Measurements from ENCODE around the gene MDFI. TPM values are rescaled to one million over a fixed set of nuclear protein-coding genes. Genes with fewer than 3 reads are reported as not detected.

MDFI gene
- total and polyA plus RNA-seq, 9 of the 15 experiments (the other 6 are each of a cell fraction or from before 2014, with no cell fraction given), result not detected

DNA sequence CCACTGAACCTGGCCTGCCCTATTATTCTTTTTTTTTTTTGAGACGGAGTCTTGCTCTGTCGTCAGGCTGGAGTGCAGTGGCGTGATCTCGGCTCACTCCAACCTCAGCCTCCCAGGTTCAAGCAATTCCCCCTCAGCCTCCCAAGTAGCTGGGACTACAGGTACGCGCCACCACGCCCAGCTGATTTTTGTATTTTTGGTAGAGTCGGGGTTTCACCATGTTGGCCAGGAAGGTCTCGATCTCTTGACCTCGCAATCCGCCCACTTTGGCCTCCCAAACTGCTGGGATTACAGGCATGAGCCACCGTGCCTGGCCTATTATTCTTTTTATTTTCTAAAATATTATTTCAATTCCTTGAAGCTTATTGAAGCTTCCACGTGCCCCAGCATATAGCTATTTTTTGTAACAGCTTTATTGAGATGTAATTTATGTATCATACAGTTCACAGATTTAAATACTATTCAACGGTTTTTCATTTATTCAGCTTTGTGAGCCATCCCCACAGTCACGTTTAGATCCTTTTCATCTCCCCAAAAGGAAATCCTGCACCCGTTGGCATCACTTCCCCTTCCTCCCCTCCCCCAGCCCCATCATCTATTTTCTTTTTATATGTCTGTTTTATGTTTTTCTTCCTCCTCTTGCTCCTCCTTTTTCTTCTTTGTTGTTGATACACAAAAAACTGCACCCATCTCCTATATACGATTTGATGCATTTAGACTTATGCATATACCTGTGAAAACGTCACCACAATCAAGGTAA lies 13.5 kb upstream of the MDFI start (continued):
- TF ChIP-seq, protein P1, sequence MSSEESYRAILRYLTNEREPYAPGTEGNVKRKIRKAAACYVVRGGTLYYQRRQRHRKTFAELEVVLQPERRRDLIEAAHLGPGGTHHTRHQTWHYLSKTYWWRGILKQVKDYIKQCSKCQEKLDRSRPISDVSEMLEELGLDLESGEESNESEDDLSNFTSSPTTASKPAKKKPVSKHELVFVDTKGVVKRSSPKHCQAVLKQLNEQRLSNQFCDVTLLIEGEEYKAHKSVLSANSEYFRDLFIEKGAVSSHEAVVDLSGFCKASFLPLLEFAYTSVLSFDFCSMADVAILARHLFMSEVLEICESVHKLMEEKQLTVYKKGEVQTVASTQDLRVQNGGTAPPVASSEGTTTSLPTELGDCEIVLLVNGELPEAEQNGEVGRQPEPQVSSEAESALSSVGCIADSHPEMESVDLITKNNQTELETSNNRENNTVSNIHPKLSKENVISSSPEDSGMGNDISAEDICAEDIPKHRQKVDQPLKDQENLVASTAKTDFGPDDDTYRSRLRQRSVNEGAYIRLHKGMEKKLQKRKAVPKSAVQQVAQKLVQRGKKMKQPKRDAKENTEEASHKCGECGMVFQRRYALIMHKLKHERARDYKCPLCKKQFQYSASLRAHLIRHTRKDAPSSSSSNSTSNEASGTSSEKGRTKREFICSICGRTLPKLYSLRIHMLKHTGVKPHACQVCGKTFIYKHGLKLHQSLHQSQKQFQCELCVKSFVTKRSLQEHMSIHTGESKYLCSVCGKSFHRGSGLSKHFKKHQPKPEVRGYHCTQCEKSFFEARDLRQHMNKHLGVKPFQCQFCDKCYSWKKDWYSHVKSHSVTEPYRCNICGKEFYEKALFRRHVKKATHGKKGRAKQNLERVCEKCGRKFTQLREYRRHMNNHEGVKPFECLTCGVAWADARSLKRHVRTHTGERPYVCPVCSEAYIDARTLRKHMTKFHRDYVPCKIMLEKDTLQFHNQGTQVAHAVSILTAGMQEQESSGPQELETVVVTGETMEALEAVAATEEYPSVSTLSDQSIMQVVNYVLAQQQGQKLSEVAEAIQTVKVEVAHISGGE (CRISPR knock-in tag; IDR thresholded peaks at IDR 0.05), result no peak
- TF ChIP-seq ZBTB1 (CRISPR knock-in tag; IDR thresholded peaks at IDR 0.05; ENCODE audit: borderline replicate concordance, low read depth) (no peak), PTBP1 (IDR thresholded peaks at IDR 0.05; ENCODE audit: low read depth, low read length) (no peak), BMI1 (IDR thresholded peaks at IDR 0.05; ENCODE audit: low read length) (no peak), GTF2A2 (tag; IDR thresholded peaks at IDR 0.05) (no peak), ZNF263 (CRISPR knock-in tag; IDR thresholded peaks at IDR 0.05; ENCODE audit: borderline replicate concordance) (no peak), ETV5 (CRISPR knock-in tag; IDR thresholded peaks at IDR 0.05; ENCODE audit: low read depth) (no peak), ZNF551 (CRISPR knock-in tag; IDR thresholded peaks at IDR 0.05) (no peak), ZNF347 (CRISPR knock-in tag; IDR thresholded peaks at IDR 0.05; ENCODE audit: low read depth) (no peak), GATA2 (CRISPR knock-in tag; IDR thresholded peaks at IDR 0.05) (no peak), SMC3 (conservative IDR thresholded peaks at IDR 0.05; ENCODE audit: insufficient read depth, low read depth, low read length) (no peak), RFX5 (IDR thresholded peaks at IDR 0.05; ENCODE audit: low read depth, low read length) (no peak), STAT5B (CRISPR knock-in tag; IDR thresholded peaks at IDR 0.05) (no peak)
- TF ChIP-seq, protein P2, sequence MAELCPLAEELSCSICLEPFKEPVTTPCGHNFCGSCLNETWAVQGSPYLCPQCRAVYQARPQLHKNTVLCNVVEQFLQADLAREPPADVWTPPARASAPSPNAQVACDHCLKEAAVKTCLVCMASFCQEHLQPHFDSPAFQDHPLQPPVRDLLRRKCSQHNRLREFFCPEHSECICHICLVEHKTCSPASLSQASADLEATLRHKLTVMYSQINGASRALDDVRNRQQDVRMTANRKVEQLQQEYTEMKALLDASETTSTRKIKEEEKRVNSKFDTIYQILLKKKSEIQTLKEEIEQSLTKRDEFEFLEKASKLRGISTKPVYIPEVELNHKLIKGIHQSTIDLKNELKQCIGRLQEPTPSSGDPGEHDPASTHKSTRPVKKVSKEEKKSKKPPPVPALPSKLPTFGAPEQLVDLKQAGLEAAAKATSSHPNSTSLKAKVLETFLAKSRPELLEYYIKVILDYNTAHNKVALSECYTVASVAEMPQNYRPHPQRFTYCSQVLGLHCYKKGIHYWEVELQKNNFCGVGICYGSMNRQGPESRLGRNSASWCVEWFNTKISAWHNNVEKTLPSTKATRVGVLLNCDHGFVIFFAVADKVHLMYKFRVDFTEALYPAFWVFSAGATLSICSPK (IDR thresholded peaks at IDR 0.05; ENCODE audit: borderline replicate concordance), result no peak
- TF ChIP-seq, protein P3, sequence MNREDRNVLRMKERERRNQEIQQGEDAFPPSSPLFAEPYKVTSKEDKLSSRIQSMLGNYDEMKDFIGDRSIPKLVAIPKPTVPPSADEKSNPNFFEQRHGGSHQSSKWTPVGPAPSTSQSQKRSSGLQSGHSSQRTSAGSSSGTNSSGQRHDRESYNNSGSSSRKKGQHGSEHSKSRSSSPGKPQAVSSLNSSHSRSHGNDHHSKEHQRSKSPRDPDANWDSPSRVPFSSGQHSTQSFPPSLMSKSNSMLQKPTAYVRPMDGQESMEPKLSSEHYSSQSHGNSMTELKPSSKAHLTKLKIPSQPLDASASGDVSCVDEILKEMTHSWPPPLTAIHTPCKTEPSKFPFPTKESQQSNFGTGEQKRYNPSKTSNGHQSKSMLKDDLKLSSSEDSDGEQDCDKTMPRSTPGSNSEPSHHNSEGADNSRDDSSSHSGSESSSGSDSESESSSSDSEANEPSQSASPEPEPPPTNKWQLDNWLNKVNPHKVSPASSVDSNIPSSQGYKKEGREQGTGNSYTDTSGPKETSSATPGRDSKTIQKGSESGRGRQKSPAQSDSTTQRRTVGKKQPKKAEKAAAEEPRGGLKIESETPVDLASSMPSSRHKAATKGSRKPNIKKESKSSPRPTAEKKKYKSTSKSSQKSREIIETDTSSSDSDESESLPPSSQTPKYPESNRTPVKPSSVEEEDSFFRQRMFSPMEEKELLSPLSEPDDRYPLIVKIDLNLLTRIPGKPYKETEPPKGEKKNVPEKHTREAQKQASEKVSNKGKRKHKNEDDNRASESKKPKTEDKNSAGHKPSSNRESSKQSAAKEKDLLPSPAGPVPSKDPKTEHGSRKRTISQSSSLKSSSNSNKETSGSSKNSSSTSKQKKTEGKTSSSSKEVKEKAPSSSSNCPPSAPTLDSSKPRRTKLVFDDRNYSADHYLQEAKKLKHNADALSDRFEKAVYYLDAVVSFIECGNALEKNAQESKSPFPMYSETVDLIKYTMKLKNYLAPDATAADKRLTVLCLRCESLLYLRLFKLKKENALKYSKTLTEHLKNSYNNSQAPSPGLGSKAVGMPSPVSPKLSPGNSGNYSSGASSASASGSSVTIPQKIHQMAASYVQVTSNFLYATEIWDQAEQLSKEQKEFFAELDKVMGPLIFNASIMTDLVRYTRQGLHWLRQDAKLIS (CRISPR knock-in tag; IDR thresholded peaks at IDR 0.05), result no peak
